Cardiac muscle cell (in vitro differentiated cells and primary cell): ENCODE measurements around the gene THADA. TPM values are rescaled to one million over a fixed set of nuclear protein-coding genes. Genes with fewer than 3 reads are reported as not detected.

Source experiments
- DNase-seq, 2 donors: peaks; one replicate each; pipeline versions ENCODE4 v3.0.0 to v3.0.0-alpha.2; 2010 to 2017; ENCODE audit warnings: low read depth in 1 of 2, low spot score in 1 of 2
- H3K27ac ChIP-seq: fragments of 200-600 bp; sonication (generic); 2 replicates; pipeline ENCODE4 v1.5.1; 2016
- H3K27me3 ChIP-seq: fragments of 200-600 bp; sonication (generic); 2 replicates; pipeline ENCODE4 v1.6.0; 2016; ENCODE audit warnings: control low read depth
- H3K36me3 ChIP-seq: fragments of 200-600 bp; sonication (generic); 2 replicates; pipeline ENCODE4 v1.5.1; 2016; ENCODE audit warnings: control low read depth
- H3K4me1 ChIP-seq: fragments of 200-600 bp; sonication (generic); 2 replicates; pipeline ENCODE4 v1.8.1; 2017; ENCODE audit warnings: low read depth, mild to moderate bottlenecking, mixed run types
- H3K4me3 ChIP-seq: fragments of 200-600 bp; sonication (generic); 2 replicates; pipeline ENCODE4 v1.5.1; 2016; ENCODE audit warnings: mild to moderate bottlenecking
- H3K9me3 ChIP-seq: fragments of 200-600 bp; sonication (generic); 2 replicates; pipeline ENCODE4 v1.5.1; 2017; ENCODE audit warnings: low read depth, mild to moderate bottlenecking, control low read depth
- polyA plus RNA-seq: library from polyadenylated mRNA; unstranded; fragments of >200 nt; fragmentation: Nextera tagmentation; extraction: Ambion mirVana; gene quantifications from 2 replicates; pipeline ENCODE4 v1.2.1, GENCODE V29; 2016
- total RNA-seq: library from RNA; depleted of rRNA; stranded (reverse); fragments of >200 nt; gene quantifications from 2 replicates; pipeline ENCODE4 v1.2.3, GENCODE V29; 2016
- TF ChIP-seq, protein P1 (sequence below): IDR thresholded peaks from 2 replicates; pipeline ENCODE4 v1.5.1; 2012; ENCODE audit warnings: low read depth, mild to moderate bottlenecking, low read length

The THADA gene
- total and polyA plus RNA-seq, 2 experiments from 2014 or later, result 11.9 to 17.3 TPM

- TF ChIP-seq, protein P1, sequence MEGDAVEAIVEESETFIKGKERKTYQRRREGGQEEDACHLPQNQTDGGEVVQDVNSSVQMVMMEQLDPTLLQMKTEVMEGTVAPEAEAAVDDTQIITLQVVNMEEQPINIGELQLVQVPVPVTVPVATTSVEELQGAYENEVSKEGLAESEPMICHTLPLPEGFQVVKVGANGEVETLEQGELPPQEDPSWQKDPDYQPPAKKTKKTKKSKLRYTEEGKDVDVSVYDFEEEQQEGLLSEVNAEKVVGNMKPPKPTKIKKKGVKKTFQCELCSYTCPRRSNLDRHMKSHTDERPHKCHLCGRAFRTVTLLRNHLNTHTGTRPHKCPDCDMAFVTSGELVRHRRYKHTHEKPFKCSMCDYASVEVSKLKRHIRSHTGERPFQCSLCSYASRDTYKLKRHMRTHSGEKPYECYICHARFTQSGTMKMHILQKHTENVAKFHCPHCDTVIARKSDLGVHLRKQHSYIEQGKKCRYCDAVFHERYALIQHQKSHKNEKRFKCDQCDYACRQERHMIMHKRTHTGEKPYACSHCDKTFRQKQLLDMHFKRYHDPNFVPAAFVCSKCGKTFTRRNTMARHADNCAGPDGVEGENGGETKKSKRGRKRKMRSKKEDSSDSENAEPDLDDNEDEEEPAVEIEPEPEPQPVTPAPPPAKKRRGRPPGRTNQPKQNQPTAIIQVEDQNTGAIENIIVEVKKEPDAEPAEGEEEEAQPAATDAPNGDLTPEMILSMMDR, result no peak
- Histone ChIP-seq H3K4me3 (no peak overlapping the region), H3K27ac (no peak overlapping the region), H3K36me3 (no peaks in the 10 kb centered on the region), H3K9me3 (no peaks in the 10 kb centered on the region), H3K27me3 (no peaks in the 10 kb centered on the region), H3K4me1 (peaks cover 28% of the 10 kb centered on the region)
- no peak for DNase-seq
These were observed 398.3 kb downstream of the THADA start for GRCh38 chr2:43197588-43197896.

DNA sequence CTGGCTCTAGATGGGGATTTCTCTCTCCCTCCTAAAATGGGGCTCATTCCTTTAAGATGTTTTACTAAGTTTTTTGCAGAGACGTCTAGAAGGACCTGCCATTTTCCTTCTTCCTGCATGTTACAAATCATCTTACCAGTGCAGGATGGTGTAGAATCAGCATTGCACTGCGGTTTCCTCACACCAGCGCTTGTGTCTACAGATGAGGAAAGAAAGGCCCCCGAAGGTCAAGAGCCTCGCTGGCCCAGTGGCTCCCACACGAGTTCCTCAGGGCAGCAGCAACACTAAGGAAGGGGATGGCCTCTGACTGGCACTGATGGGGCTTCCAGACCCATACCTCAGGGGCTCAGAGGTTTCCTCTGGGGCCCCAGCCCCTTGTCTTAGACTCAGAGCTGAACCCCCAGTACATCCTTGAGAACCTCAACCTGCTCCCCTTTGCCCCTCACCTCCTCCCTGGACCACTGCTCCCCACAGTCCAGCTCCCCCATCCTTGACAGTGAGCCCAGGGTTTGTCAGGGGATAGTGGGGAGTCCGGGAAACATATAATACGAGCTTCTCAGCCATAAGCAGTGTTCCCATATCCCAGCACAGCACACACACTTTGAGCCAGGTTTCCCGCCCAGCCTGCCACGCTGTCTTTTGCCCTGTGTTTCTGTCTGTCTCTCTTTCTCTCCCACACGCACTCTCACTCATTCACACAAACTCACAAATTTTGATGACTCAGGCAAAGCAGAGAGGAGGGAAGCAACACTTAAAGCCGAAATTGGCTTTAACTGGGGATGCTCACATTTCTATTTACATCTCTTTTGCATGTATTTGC lies 398.9 kb downstream of the THADA start:
- TF ChIP-seq, protein P1, result no peak
- Histone ChIP-seq H3K27me3 (no peaks in the 10 kb centered on the region), H3K9me3 (no peaks in the 10 kb centered on the region), H3K4me3 (no peak overlapping the region), H3K27ac (no peak overlapping the region), H3K4me1 (peaks cover 28% of the 10 kb centered on the region), H3K36me3 (no peaks in the 10 kb centered on the region)
- no peak for DNase-seq

- H3K36me3 ChIP-seq, result no peaks in the 10 kb centered on the region
- H3K27me3 ChIP-seq, result no peaks in the 10 kb centered on the region
- TF ChIP-seq, protein P1, result no peak
- peaks cover 36% of the 10 kb centered on the region for H3K4me1 ChIP-seq
- no peak overlapping the region for H3K4me3 ChIP-seq
- H3K27ac ChIP-seq, result peak overlapping the region; percentile 8
- no peak for DNase-seq
- no peaks in the 10 kb centered on the region for H3K9me3 ChIP-seq
These were observed 401.5 kb downstream of the THADA start for GRCh38 chr2:43194121-43194869.

DNA sequence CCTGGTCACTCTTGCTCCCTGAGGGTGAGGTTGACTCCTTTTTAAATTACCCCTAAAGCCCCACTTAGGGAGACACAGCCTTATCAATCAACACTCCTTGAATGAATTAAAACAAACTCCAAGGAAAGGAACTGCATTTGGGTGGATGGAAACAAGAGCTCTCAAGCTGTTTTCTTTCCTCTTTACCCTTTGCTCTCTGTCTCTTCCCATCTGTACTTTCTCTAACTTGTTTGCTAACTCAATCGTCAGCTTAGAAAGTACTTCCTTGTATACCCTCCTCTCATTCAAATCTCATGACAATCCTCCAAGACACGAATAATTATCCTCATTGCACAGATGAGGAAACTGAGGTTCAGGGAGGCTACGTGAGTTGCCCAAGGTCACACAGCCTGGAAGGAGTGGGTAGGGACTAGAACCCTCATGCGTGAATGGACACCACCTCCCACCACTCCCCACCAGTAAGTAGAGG lies 402.2 kb downstream of the THADA start:
- no peak for DNase-seq
- TF ChIP-seq, protein P1, result no peak
- Histone ChIP-seq H3K36me3 (no peaks in the 10 kb centered on the region), H3K4me3 (no peak overlapping the region), H3K27ac (no peak overlapping the region), H3K27me3 (no peaks in the 10 kb centered on the region), H3K9me3 (no peaks in the 10 kb centered on the region), H3K4me1 (peaks cover 39% of the 10 kb centered on the region)

- Histone ChIP-seq H3K4me3 (no peak overlapping the region), H3K36me3 (no peaks in the 10 kb centered on the region), H3K27me3 (no peaks in the 10 kb centered on the region), H3K27ac (no peak overlapping the region), H3K4me1 (peaks cover 39% of the 10 kb centered on the region), H3K9me3 (no peaks in the 10 kb centered on the region)
- TF ChIP-seq, protein P1, result no peak
- DNase-seq, result no peak
These were observed 402.8 kb downstream of the THADA start for GRCh38 chr2:43192744-43193651.
